ENCODE results near the gene SLK.

Gene SLK

DNA sequence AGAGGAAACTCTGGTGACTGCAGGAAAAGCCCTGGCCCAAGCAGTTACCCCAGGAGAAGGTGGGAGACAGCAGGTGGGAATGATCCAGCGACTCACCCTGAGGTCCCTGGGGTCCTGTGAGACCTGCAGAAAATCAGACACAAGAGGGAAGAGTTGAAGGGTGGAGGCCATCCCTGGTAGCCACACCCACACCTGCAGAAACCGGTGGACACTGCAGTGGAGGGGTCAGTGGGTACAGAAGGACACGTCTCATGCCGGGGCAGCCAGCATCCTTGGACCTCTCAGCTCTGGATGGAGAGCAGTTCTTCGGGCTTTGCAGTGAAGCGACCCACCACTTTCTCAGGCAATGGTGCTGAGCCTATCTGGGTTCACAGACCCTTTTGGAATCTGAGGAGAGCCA, 79.7 kb downstream of the SLK start:
- no peak for DNase-seq
- Histone ChIP-seq H3K9me3 (no peaks in the 10 kb centered on the region), H3K4me1 (no peaks in the 10 kb centered on the region), H3K27ac (no peak overlapping the region), H3K36me3 (no peaks in the 10 kb centered on the region), H3K4me3 (no peak overlapping the region), H3K27me3 (no peaks in the 10 kb centered on the region)
- TF ChIP-seq, protein P1, sequence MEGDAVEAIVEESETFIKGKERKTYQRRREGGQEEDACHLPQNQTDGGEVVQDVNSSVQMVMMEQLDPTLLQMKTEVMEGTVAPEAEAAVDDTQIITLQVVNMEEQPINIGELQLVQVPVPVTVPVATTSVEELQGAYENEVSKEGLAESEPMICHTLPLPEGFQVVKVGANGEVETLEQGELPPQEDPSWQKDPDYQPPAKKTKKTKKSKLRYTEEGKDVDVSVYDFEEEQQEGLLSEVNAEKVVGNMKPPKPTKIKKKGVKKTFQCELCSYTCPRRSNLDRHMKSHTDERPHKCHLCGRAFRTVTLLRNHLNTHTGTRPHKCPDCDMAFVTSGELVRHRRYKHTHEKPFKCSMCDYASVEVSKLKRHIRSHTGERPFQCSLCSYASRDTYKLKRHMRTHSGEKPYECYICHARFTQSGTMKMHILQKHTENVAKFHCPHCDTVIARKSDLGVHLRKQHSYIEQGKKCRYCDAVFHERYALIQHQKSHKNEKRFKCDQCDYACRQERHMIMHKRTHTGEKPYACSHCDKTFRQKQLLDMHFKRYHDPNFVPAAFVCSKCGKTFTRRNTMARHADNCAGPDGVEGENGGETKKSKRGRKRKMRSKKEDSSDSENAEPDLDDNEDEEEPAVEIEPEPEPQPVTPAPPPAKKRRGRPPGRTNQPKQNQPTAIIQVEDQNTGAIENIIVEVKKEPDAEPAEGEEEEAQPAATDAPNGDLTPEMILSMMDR (IDR thresholded peaks at IDR 0.05), result no peak
- intact Hi-C loops (cut with DNase I; ENCODE audit: low total_unique reads), result loop anchor here (5.0 kb wide), 2 partner anchors 161 to 306 kb away; partner anchors contain the start of gene CFAP58

DNA sequence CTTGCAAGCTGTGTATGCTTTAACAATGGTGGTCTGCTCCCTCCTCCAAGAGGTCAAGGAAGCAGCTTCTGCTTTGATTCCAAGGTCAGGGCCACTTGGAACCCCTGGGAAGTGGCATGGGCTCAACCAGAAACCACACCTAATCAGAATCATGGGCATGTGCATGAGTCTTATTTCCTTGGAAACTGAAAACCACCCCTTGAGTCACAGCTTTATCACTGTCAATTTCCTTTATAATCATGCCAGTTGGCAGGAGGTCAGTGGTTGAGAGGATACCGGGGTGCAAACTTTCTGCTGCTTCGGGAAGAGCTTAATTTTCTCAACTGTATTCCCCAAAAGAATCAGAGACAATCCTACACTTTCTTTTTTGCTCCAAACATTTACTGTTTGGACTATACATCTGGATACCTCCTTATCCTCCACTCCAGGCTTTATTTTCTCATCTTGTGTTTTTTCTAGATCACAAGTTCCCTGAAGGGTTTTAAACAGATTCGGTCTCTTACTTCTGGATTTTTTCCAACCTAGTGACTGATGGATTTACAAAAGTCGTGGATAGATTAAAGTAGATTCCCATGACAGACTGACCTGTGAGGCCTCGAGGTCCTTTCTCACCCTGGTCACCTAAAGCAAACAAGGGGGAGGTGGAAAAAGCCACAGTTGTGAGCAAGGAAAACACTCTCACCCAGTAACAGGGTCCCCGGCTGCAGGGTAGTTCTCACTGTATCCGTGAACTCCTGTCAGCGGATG, 82.7 kb downstream of the SLK start:
- Histone ChIP-seq H3K4me3 (no peak overlapping the region), H3K9me3 (no peaks in the 10 kb centered on the region), H3K36me3 (no peaks in the 10 kb centered on the region), H3K4me1 (no peaks in the 10 kb centered on the region), H3K27me3 (no peaks in the 10 kb centered on the region), H3K27ac (no peak overlapping the region)
- intact Hi-C loops (cut with DNase I; ENCODE audit: low total_unique reads), result loop anchor here (5.0 kb wide), 2 partner anchors 158 to 303 kb away; partner anchors contain the start of gene CFAP58
- no peak for DNase-seq
- TF ChIP-seq, protein P1 (IDR thresholded peaks at IDR 0.05), result no peak

DNA sequence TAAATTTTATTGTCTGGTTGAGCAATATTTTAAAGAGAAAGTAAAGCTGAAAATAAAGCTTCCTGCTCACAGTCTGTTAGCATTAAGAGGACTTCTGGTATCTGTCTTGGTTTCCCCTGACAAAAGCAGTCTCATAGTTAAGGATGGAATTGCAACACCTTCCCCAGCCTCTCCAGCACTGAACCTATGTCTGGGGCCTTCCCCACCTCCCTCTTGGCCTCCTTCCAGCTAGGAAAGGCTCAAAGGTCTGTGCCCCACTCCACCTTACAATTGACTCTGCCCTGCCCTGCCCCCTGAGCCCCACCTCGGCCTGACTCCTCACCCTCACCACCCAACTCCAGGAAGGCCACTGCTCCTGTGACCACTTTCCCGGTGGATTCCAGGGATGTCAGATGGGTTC, 85.5 kb downstream of the SLK start:
- H3K4me3 ChIP-seq, result no peak overlapping the region
- no peak overlapping the region for H3K27ac ChIP-seq
- H3K27me3 ChIP-seq, result no peaks in the 10 kb centered on the region
- no peaks in the 10 kb centered on the region for H3K9me3 ChIP-seq
- TF ChIP-seq, protein P1 (IDR thresholded peaks at IDR 0.05), result no peak
- no peak for DNase-seq
- no peaks in the 10 kb centered on the region for H3K4me1 ChIP-seq
- H3K36me3 ChIP-seq, result no peaks in the 10 kb centered on the region
- intact Hi-C loops (cut with DNase I; ENCODE audit: low total_unique reads), result no loop called here

DNA sequence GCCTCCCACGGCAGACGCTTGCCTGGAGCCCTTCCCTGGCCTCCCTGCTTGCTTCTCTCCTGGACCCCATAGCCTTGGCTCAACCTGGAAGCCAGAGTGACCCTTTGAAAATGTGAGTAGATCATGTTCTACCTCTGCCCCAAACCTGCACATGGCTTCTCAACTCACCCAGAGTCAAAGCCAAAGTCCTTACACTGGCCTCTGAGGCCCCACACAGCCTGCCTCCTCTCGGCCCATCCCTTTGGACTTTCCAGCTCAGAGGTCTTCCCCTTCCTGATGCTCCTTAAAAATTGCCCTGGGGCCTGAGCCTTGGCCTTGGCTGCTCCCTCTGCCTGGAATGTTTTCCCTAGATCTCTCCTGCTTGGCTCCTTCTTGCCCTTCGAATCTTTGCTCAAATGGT, 86.3 kb downstream of the SLK start:
- no peaks in the 10 kb centered on the region for H3K27me3 ChIP-seq
- no peaks in the 10 kb centered on the region for H3K36me3 ChIP-seq
- H3K9me3 ChIP-seq, result no peaks in the 10 kb centered on the region
- no peak overlapping the region for H3K4me3 ChIP-seq
- intact Hi-C loops (cut with DNase I; ENCODE audit: low total_unique reads), result no loop called here
- no peaks in the 10 kb centered on the region for H3K4me1 ChIP-seq
- H3K27ac ChIP-seq, result no peak overlapping the region
- DNase-seq, result no peak
- TF ChIP-seq, protein P1 (IDR thresholded peaks at IDR 0.05), result no peak

DNA sequence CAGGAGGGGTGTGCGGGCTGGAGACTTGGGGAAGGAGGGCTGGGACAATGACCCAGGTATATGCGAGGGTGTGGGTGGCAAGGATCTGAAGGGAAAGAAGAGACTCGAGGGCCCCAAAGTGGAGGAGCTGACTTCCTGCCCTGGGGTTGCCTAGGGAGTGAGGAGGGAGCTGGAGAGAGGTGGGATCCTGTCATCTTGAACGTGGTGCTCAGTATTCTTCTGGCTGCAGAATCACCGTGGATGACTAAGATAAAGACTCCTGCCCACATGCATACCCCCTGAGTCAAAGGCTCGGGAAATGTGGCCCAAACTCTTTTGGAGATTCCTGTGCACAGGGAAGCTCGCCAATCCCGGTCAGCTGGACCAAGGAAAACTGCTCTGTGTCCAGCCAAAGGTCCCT, 87.5 kb downstream of the SLK start:
- intact Hi-C loops (cut with DNase I; ENCODE audit: low total_unique reads), result no loop called here
- no peaks in the 10 kb centered on the region for H3K36me3 ChIP-seq
- no peak overlapping the region for H3K27ac ChIP-seq
- DNase-seq, result no peak
- TF ChIP-seq, protein P1 (IDR thresholded peaks at IDR 0.05), result no peak
- H3K4me3 ChIP-seq, result no peak overlapping the region
- no peaks in the 10 kb centered on the region for H3K9me3 ChIP-seq
- H3K27me3 ChIP-seq, result no peaks in the 10 kb centered on the region
- H3K4me1 ChIP-seq, result no peaks in the 10 kb centered on the region
